Stimulated activated CD4-positive, alpha-beta T cell treated with anti-CD3 and anti-CD28 coated beads, Interleukin-4, amount 100 ng/mL, for 24 hours (primary cell): ENCODE results near the gene FAM210B.
"Not testable (repeated sequence)": the region's sequence is repeated elsewhere in the genome, so short reads cannot be mapped to it uniquely, and the experiment has no call there.

ENCODE experiments used
- DNase-seq: peaks from one replicate; pipeline ENCODE4 v3.0.0-alpha.2; 2020

FAM210B gene

DNA sequence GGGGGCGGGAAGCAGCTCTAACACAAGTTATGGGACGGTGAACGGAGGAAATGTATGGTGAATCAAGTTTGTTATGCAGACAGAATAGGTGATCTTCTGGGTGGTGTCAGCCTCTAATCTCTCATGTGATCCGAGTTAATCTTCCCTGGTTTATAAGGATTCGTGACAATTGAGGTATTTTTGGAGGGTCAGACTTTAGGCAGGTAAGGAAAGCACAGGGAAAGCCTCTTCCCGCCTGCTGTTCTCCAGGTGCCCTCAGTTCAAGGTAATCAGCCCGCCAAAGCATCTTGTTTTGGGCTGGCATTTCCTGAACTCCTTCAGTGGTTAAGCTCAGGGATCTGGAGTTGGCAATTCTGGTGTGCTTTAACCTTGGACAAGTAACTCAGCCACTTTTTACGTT is 34.9 kb downstream of the FAM210B start:
- DNase-seq = no peak

- DNase-seq = no peak
These were observed 36.4 kb downstream of the FAM210B start for GRCh38 chr20:56395166-56395565.

GRCh38 chr20:56400001-56400640 is 41.3 kb downstream of the FAM210B start:
- peak; percentile 74 for DNase-seq

DNA sequence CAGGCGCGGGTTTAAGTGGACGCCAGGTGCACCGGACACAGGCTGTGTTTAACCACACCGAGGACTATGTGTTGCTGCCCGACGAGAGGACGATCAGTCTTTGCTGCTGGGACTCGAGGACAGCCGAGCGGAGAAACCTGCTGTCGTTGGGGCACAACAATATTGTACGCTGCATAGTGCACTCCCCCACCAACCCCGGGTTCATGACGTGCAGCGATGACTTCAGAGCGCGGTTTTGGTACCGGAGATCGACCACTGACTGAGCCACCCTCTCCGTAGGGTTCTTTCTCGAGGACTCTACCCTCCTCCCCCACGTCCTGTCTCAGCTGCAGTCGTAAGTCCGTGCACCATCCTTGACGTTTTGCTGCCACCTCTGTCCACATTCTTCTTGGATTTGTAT is 44.7 kb downstream of the FAM210B start:
- no peak for DNase-seq

DNA sequence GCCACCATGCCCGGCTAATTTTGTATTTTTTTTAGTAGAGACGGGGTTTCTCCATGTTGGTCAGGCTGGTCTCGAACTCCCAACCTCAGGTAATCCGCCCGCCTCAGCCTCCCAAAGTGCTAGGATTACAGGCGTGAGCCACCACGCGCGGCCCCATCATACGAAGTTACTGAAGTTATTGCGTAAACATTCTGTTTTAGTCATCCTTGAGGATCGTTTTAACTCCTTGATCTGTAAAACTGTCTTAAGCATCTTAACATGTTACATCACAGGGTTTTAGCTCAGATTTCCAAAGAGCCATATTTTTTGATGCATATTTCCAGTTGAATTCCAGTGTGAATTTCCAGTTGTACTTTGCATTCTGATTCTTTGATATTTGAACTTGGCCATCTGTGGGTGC is 46.6 kb downstream of the FAM210B start:
- not testable (repeated sequence) for DNase-seq

DNA sequence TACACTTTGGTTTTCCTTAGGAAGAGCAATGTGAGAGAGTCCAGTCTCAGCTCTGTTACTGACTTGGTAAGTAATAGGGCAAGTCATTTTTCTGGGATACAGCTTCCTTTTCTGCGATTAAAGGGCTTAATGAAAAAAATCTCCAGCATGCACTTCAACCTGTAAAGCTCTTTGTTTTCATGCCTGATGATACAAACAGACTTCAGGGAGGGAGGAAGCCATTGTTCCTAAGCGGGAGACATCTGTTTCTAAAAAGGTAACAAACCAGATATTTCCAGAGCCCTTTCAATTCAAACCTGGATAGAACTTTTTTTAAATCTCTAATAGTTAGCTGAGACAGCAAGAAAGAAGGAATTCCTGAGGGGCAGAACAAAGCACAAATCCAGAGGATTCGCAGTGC is 48.1 kb downstream of the FAM210B start:
- no peak for DNase-seq

GRCh38 chr20:56409521-56409920 is 50.7 kb downstream of the FAM210B start:
- DNase-seq = no peak

DNA sequence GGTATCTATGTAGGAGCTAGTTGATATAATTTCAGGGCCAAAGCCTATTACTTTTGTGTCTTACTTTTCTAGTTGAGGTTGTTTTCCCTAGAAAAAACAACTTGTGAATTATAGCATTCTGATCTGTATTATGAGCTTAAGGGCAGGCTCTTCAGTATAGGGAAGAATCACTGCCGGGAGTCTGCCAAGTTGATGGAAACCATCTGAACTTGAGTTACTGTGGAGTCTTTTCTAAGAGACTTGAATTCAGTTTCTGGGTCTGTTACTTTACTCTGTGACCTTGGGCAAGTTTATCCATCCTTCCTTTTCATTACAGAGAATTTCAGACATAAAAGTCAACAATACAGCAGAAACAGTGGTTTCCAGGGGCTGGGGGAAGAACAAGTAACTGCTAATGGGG is 51.2 kb downstream of the FAM210B start:
- DNase-seq = no peak

GRCh38 chr20:56411287-56411686 is 52.5 kb downstream of the FAM210B start:
- not testable (repeated sequence) for DNase-seq

DNA sequence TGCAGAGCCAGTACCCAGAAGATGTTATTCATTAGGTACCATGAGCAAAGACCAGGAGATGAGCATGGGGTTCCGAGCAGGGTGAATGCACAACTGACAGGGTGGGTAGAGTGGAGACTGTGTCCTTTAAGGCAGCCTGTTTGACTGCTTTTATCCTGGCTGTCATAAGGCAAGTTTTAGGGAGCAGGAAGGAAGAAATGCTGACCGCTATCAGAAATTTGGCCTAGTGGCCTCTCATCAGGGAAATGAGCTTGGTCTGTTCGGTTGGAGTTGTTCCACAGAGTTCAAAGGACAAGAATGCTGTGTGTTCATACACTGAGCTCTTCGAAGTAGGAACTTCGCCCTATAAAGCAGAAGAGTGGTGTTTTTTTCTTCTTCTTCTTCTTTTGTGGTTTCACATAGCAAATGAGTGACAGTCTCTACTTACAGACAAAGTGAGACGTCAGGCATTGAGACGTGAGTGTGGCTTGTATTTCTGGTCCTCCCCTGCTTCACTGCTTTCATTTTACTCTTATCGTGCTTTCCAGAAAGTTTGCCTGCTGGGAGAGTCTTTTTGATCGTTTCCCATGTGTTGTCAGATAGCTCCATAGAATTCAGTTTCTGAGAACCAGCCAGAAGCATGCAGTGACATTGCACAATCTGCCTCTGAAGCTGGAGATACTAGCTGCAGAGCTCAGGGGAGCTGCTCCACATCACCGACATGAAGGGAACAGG is 53.1 kb downstream of the FAM210B start, which contains the start of gene CASS4:
TSS of gene CASS4 (plus strand) at position 502 of the 714 bp plus-strand sequence. CDS start at position 701, 199 bp downstream.
- DNase-seq = no peak

DNA sequence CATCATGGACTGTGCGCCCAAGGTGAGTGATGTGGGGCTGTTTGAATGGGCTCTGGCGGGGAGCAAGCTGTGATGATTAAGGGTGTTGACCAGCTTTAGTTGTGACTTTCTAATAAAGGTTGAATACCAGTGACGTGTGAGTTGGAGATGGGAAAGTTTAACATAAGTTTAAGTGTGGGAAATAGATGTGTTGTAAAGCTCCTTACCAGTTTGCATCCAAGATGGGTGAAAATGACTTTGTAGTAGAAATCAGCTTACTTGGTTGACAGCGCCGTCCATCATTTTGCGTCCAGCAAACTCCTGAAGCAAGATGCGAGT is 53.7 kb downstream of the FAM210B start:
- no peak for DNase-seq

GRCh38 chr20:56412949-56413348 is 54.2 kb downstream of the FAM210B start:
- no peak for DNase-seq

GRCh38 chr20:56414842-56415765 is 56.3 kb downstream of the FAM210B start:
- DNase-seq = peak; percentile 66

DNA sequence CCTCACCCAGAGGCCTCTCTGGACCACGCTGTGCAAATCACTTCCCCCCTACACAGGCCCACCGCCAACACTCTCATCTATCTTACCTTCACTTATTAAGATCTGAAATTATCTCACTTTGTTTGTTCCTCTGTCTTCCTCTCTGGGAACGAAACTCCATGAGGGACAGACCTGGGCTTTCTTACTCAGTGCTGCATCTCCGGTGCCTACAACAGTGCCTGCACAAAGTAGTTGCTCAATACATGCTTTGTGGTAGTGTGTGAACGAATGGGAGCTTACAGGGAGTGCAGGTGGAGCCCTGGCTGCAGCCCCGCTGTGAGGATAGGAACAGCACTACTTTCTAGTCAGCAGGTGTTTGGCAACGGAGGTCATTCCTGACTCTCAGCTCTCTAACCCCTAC is 58.6 kb downstream of the FAM210B start:
- DNase-seq = no peak

DNA sequence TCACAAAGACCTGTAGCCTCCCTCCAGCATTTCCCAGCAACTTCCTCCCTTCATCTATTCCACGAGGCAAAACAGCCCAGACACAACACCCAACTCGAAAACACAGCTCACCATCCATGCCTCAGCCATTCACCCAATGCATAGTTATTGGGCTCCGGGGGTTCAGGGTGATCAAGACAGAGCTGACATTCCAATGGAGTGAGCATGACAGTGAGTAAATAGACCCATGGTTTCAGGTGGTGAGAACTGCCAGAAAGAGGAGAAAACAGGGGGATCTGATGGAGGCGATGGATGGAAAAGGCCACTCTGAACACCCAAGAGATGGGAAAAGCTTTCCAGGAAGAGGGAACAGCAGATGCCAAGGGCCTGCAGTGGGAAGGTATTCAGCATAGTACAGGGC is 59.1 kb downstream of the FAM210B start:
- no peak for DNase-seq
